CMK (cell line): ENCODE data around the gene RPS15.
"Not testable (repeated sequence)": the region's sequence is repeated elsewhere in the genome, so short reads cannot be mapped to it uniquely, and the experiment has no call there.

Experiments used
- DNase-seq: peaks from one replicate; pipeline ENCODE4 v3.0.0-alpha.2; 2010; ENCODE audit warnings: low read depth

Gene RPS15

GRCh38 chr19:1435378-1435989 is 2.7 kb upstream of the RPS15 start:
- DNase-seq: no peak

GRCh38 chr19:1437609-1438008 is 587 bp upstream of the RPS15 start:
- DNase-seq: no peak

DNA sequence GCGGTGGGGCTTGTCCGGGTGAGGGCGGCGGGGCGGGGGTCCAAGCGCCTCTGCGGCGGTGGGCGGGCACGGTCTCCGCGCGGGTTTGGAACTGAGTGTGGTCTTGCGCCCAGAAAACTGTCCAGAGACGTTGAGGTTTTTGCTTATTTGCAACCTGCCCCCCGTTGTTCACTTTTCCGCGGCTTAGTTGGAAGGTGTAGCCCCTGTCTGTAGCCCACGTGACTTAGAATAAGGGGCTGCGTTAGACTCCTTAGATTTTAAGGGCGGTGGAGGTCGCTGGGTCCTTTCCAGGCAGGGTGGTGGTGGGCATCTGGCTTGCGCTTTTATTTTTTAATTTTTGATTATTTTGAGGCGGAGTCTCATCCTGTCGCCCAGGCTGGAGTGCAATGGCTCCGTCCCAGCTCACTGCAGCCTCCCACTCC is 748 bp downstream of the RPS15 start:
- no peak for DNase-seq

DNA sequence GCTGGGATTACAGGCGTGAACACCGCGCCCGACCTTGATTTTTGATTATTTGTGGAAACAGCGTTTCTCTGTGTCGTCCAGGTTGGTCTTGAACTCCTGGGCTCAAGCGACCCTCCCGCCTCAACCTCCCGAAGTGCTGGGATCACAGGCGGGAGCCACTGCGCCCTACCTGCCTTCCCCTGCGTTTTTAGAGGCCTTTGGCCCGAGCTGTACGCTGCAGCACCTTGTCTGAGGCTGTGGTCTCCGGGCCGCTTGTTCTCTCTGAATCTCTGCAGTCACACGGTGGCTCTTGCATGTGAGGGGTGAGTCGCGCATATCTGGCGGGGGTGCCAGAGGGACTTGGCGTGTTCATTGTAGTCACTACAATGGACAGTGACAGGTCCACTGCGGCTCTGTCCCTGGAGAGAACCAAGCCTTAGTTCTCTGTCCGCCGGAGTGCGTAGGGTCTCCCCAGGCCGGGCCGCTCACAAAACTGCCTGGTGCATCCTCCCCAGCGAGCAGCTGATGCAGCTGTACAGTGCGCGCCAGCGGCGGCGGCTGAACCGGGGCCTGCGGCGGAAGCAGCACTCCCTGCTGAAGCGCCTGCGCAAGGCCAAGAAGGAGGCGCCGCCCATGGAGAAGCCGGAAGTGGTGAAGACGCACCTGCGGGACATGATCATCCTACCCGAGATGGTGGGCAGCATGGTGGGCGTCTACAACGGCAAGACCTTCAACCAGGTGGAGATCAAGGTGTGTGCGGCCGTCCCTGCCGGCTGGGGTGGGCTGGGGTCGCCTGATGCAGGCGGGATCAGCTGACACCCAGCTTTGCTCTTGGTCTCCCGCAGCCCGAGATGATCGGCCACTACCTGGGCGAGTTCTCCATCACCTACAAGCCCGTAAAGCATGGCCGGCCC is 1.6 kb downstream of the RPS15 start:
- not testable (repeated sequence) for DNase-seq

DNA sequence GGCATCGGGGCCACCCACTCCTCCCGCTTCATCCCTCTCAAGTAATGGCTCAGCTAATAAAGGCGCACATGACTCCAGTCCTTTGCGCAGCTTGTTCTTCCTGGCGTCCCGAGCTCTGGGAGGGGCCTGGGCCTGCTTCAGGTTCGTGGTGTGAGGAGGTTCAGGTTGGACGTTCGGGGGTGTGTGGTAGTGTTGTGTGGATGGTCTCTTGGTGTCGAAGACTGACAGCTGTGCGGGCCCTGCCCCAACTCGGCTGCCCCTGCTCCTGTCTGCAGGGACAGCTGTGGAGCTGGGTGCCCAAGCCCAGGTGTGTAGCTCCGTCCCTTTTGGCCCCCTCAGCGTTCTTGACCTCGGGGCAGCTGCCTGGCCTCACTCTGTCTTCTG is 2.2 kb downstream of the RPS15 start:
- DNase-seq: no peak

GRCh38 chr19:1441022-1441426 is 2.8 kb downstream of the RPS15 start:
- DNase-seq: no peak

- no peak for DNase-seq
Measured at GRCh38 chr19:1441677-1442438, 3.7 kb downstream of the RPS15 start.

DNA sequence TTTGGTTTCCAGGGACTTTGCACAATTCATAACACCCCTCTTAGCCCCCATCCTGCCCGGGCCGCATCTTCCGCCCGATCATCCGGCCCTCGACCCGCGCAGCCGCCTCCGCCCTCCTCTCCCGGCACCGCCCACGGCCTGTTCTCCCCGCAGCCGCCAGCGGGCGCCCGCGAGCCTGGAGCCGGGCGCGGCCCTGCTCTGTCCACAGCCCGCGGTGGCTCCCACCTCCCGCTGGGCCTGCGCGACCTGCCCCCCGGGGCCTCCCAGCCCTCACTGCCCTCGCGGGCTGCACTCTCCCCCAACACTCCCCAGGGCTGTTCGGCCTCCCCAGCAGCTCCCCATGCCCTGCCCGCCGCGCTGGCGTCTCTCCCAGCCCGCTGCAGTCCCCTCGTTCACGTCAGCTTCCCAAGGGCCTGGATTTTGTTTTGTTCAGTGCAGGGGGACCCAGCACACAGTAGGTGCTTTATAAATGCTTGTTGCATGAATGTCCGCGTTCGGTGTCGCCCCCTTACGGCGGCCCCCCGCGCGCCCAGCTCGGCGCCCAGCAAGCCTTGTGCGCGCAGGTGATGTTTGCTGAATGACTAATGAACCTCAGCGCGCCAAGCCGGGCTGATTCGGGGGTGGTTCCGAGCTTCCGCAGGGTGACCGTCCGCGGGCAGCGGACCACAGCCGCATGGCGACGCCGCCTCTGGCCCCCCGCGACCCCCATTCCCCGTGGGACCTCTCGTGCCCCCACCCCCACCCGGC is 7.2 kb downstream of the RPS15 start:
- DNase-seq: peak; percentile 52

GRCh38 chr19:1445932-1446712 is 7.9 kb downstream of the RPS15 start:
- DNase-seq: no peak

GRCh38 chr19:1446713-1447481 is 8.7 kb downstream of the RPS15 start:
- DNase-seq: no peak

GRCh38 chr19:1447504-1447903 is 9.3 kb downstream of the RPS15 start:
- DNase-seq: no peak

DNA sequence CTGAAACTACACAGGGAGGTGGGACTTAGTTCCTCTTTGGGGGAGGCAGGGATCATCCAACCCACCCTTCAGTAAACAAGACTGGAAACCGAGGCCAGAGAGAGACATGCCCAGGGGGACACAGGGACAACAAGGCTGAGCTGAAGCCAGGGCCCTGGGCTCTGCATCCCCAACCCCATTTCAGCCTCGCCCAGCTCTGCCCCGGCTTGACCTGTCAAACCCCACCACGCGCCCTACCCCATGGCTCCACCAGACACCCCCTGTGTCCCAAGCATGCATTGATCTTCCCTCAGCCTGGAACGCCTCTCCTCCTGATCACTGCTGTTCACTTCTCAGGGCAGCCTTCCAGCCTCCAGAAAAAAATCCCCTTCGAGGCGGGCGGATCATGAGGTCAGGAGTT is 9.7 kb downstream of the RPS15 start:
- no peak for DNase-seq

- no peak for DNase-seq
Measured at GRCh38 chr19:1449467-1450442, 11.6 kb downstream of the RPS15 start, which contains the start of gene APC2. TSS of gene APC2 (plus strand) at chr19:1450121. CDS start at chr19:1453002, 2,881 bp downstream.

DNA sequence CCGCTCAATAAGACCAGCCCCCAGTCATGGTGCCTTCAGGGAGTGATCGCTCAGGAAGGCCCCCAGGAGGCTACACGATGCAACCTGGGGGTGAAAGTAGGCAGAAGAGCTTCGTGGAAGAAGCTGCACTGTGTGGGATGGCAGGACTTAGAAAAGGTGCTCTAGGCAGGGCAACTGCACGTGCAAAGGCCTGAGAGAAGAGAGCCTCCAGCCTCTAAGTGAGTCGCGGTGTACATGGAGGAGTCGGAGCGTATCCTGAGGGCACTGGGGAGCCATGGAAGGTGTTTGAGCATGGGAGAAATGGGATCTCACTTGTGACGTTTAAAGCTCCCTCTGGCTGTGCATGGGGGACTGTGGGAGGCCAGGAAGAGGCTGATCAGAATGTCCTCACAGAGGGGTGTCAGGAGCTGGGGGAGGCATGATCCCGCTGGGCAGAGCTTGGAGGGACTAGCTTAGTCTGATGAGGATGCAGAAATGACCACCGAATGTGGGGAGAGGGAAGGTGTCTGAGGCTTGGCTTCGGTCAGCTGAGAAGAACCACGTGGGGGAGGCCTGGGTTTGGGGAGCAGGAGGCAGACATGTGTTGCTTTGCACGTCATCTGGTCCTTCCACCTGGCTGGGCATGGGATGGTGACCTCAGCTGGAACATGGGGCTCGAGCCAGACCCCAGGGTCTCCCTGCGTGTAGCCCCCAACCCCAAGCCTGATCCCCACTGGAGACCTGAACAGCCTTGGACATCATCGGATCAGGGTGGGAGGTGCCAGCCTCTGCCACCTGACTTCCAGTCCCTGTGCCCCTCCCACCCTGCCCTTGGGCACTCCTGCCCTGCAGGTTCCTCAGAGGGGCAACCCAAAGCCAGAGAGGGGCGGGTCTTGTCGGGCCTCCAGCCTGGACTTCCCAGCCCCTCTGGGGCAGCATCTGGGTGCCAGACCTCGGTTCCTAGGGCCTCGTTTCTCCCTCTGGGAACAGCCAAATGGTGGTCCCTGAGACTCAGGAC is 12.8 kb downstream of the RPS15 start:
- DNase-seq: no peak

GRCh38 chr19:1451916-1452801 is 14.0 kb downstream of the RPS15 start:
- DNase-seq: no peak

DNA sequence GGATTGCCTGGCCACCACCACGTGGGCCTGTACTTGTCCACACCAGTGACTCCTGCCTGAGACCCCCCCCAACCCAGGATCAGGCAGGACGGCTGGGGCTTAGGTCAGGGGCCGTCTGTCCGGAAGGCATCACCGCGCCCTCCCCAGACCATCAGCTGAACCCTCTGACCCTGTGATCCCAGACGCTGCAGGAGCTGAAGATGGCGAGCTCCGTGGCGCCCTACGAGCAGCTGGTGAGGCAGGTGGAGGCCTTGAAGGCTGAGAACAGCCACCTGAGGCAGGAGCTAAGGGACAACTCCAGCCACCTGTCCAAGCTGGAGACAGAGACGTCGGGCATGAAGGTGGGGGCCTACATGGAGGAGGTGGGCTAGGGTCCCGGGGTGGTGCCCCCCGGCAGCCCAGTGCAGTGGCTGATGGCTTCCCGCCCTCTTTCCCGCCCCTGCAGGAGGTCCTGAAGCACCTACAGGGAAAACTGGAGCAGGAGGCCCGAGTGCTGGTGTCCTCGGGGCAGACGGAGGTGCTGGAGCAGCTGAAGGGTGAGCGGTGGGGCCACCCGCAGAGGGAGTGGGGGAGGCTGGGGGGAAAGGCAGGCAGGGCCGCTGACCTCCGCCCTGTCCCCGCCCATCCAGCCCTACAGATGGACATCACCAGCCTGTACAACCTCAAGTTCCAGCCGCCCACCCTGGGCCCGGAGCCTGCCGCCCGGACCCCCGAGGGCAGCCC is 14.8 kb downstream of the RPS15 start:
- no peak for DNase-seq
